Activated T-cell treated with anti-CD3 and anti-CD28 coated beads, Interleukin-2, amount 50 U/mL, for 24 hours (primary cell): ENCODE results near the gene MAP7.
A peak's percentile ranks its signal among the peaks of the same experiment; 100 is the strongest.
"Not testable (repeated sequence)": the region's sequence is repeated elsewhere in the genome, so short reads cannot be mapped to it uniquely, and the experiment has no call there.

Experiments used
- DNase-seq: peaks from one replicate; pipeline ENCODE4 v3.0.0-alpha.2; 2020
- H3K27ac Mint-ChIP-seq: 2 replicates; pipeline ENCODE4 v1.8.0; 2020; ENCODE audit warnings: mild to moderate bottlenecking, mixed read lengths
- H3K27me3 Mint-ChIP-seq: 2 replicates; pipeline ENCODE4 v1.8.0; 2020; ENCODE audit warnings: mixed read lengths
- H3K36me3 Mint-ChIP-seq: 2 replicates; pipeline ENCODE4 v1.8.0; 2020; ENCODE audit warnings: low read depth, mixed read lengths
- H3K4me1 Mint-ChIP-seq: 2 replicates; pipeline ENCODE4 v1.8.0; 2020; ENCODE audit warnings: low read depth, mixed read lengths
- H3K4me3 Mint-ChIP-seq: 2 replicates; pipeline ENCODE4 v1.8.0; 2020; ENCODE audit warnings: mild to moderate bottlenecking, moderate library complexity, mixed read lengths
- H3K9me3 Mint-ChIP-seq: 2 replicates; pipeline ENCODE4 v1.8.0; 2020; ENCODE audit warnings: mixed read lengths

Gene MAP7

DNA sequence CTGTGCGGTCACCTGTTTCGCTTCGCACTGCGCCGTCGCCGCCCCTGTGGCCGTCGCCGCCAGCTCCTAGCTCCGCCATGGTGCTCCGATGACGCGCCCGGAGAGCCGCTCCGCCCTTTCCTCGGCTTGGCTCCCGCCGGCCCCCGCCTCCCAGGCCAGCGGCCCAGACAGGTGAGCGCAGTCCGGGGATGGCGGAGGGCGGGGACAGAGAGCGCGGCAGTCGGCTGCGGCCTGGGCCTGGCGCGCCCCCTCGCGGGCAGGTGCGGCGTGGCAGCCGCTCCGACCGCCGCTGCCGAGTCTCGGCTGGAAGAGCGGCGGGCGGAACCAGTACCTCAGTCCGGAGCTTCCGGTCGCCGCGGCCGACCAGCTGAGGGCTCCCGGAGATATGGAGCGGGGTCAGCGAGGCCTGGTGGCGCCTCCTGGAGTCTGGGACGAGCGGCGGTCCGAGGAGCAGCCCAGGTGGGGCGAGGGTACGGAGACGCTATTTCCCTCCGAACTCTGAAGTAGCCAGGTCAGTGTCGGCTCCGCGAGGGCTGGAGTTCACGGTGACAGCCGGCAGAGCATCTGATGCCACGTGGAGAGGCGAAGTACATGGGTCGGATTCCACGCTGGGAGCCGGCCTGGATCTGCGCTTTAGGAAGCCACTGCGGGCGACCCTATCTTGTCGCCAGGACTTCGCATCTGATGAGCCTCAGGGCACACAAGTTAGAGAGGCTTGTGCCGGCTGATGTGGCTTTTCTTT lies at the start of gene MAP7:
MAP7 (minus strand) TSS at position 93 of the 742 bp plus-strand sequence; CDS start at position 79, 14 bp downstream.
- DNase-seq: peak; percentile 76
- Mint-ChIP-seq H3K9me3 (no peaks in the 10 kb centered on the region), H3K27me3 (peaks cover 45% of the 10 kb centered on the region), H3K27ac (no peak within 1 kb of the TSS), H3K36me3 (no peaks in the 10 kb centered on the region), H3K4me1 (peaks cover 6% of the 10 kb centered on the region), H3K4me3 (peak within 1 kb of the TSS; percentile 61)

DNA sequence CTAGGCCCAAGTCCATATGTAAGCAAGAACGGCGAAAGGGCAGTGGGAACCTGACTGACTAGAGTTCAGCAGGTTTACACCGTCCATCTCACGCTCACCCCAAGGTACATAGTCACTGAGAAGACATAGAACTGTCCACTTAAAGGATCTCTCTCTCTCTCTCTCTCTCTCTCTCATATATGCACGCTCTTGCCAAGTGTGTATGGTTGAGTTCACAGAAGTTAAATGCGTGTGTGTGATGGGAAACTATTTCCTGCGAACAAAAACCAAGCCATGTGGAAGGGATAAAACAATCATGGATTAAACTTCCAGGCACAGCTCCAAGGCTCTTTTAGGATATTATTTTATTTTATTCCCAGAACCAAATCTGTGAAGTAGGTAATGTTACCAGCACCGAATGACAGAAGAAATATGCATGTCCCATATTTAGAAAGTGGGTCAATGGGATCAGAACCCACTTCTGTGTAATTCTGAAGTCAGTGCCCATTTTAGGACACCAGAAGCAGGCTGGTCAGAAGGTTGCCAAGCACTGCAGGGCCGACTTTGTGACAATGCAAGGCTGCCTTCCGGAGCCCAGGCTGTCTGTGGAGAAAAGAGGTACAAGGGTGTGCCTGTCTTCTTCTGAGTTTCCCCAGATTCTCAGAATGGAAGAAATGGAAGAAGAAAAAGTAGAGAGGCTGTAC lies 49.2 kb upstream of the MAP7 start:
- H3K4me1 Mint-ChIP-seq: peaks cover 10% of the 10 kb centered on the region
- no peaks in the 10 kb centered on the region for H3K27me3 Mint-ChIP-seq
- H3K36me3 Mint-ChIP-seq: peaks cover 48% of the 10 kb centered on the region
- H3K9me3 Mint-ChIP-seq: no peaks in the 10 kb centered on the region
- DNase-seq: no peak
- H3K4me3 Mint-ChIP-seq: no peak overlapping the region
- no peak overlapping the region for H3K27ac Mint-ChIP-seq

DNA sequence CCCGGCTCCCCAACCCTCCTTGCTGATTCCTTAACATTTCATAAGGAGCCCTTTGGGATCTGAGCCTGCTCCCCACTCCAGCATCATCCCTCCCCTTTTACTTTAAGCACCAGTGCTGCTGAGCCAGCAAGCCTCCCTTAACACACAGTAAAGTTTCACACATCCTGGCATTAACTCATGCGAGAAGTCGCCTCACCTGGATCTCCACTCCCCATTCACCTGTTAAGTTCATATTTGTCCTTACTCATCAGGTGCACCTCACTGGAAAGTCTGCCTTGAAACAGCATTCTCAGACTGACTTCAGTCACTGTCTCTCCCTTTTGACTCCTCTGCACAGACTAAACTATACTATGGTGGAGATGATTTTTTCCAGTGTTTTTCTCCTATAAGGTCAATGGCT lies 47.8 kb upstream of the MAP7 start:
- no peak overlapping the region for H3K27ac Mint-ChIP-seq
- no peak for DNase-seq
- H3K9me3 Mint-ChIP-seq: no peaks in the 10 kb centered on the region
- H3K4me1 Mint-ChIP-seq: peaks cover 24% of the 10 kb centered on the region
- H3K36me3 Mint-ChIP-seq: peaks cover 43% of the 10 kb centered on the region
- H3K27me3 Mint-ChIP-seq: no peaks in the 10 kb centered on the region
- H3K4me3 Mint-ChIP-seq: no peak overlapping the region

DNA sequence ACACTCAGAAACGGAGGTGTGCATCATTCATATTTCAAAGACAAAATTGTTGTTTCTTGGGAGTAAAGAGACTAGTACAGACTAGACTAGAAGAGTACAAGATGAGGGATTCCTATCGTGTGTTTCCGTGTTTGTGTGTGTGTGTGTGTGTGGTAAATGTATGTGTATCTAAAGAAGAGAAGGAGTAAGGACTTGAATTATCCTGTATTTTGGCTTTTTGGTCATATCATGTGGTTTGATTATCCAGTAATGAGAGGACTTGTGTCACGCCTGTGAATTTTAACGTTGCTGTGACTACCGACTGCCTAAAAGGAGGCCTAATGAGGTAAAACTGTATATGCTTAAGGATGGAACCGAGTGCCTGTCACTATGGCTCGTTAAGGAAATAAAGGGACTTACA lies 44.4 kb upstream of the MAP7 start:
- peaks cover 64% of the 10 kb centered on the region for H3K36me3 Mint-ChIP-seq
- DNase-seq: no peak
- peaks cover 5% of the 10 kb centered on the region for H3K9me3 Mint-ChIP-seq
- peaks cover 32% of the 10 kb centered on the region for H3K4me1 Mint-ChIP-seq
- H3K27ac Mint-ChIP-seq: peak overlapping the region; percentile 81
- no peaks in the 10 kb centered on the region for H3K27me3 Mint-ChIP-seq
- H3K4me3 Mint-ChIP-seq: peak overlapping the region; percentile 61

DNA sequence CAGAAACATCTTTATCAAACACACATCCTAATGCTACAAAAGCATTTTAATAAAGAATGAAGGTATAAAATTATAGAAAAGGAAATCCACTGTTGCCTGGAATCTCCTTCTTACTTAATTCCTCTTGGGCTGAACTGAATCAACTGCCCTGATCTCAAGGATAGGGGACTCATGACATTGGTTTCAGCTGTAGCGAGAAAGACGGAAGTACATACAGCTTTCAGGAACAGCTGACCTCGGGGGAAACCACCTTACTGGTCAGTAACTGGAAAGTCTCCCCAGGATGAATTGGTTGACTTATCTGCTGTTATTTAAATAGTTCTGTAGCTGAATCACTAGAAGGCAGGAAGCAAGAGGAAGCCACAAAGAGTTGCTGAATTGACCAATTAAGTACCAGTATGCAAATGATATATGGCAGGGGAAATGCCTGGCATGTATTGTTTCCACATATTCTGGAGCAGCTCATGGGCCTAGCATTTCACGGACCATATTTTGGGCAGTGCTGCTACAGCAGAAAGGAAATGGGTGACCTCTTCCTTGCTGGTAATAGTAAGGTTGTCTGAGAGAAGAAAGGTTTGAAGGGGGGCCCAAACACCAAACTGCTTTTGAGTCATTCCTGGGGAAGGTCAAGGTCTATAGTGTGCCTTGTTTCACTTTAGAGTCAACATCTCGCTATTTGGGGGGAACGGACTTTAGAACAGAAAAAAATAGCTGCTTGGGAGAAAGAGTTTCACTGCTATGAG lies 43.7 kb upstream of the MAP7 start:
- peaks cover 5% of the 10 kb centered on the region for H3K9me3 Mint-ChIP-seq

DNA sequence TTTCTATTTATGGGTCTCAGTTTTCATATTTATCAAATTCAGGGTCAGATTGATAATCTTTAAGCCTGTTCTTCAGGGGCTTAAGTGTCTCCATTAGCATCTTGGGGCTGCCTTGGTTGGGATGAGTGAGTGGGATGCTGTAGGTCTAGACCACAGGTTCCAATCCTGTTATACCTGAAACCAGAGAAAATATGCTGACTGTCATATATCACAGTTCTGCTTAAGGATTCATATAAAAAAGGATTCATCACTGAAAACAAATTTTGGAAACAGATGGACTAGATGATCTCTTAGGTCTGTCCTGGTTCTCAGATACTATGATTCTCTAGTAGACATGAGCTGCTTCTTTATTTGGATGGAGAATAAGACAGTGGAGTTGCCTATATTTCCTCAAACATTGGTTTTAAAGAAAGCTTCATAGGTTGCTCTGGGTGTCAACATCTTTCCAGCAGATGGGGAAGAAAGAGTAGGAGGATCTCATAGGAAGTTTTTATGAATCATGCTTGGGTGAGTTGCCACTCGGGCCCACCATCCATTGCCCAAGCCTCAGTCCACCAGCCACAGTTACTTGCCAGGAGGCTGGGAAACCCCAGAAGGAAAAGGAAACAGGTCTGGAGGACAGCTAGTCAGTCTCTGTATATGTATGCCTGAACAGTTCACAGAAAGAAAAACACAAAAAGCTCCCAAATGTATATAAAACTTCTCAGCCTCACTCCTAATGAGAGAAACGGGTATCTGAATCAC lies 42.9 kb upstream of the MAP7 start:
- peak overlapping the region; percentile 61 for H3K4me3 Mint-ChIP-seq
- DNase-seq: no peak
- peaks cover 69% of the 10 kb centered on the region for H3K36me3 Mint-ChIP-seq
- H3K27me3 Mint-ChIP-seq: no peaks in the 10 kb centered on the region
- H3K27ac Mint-ChIP-seq: peak overlapping the region; percentile 81
- H3K9me3 Mint-ChIP-seq: peaks cover 5% of the 10 kb centered on the region
- peaks cover 32% of the 10 kb centered on the region for H3K4me1 Mint-ChIP-seq

More for the DNA sequence above, 43.7 kb upstream of the MAP7 start:
- Mint-ChIP-seq H3K27me3 (no peaks in the 10 kb centered on the region), H3K36me3 (peaks cover 67% of the 10 kb centered on the region), H3K27ac (peak overlapping the region; percentile 81), H3K4me3 (peak overlapping the region; percentile 61), H3K4me1 (peaks cover 32% of the 10 kb centered on the region)
- peak; percentile 42 for DNase-seq

DNA sequence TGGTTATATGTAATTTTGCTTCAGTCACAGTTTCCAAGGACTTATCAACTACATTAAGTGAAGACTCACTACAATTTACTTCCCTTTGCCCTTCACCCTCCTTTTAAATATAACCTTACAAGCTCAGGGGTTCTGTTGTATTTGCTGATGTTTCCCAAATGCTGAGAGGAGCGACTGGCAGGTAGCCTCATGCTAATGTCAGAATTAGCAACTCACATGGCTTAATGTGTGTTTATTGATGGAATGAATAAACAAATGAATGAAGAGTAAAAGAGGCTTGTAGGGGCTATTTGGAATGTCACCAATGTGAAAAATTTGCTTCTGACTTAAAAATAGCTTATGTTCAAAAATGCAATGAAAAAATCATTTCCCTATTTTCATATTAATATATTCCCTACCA lies 41.4 kb upstream of the MAP7 start:
- H3K4me3 Mint-ChIP-seq: no peak overlapping the region
- H3K27me3 Mint-ChIP-seq: no peaks in the 10 kb centered on the region

DNA sequence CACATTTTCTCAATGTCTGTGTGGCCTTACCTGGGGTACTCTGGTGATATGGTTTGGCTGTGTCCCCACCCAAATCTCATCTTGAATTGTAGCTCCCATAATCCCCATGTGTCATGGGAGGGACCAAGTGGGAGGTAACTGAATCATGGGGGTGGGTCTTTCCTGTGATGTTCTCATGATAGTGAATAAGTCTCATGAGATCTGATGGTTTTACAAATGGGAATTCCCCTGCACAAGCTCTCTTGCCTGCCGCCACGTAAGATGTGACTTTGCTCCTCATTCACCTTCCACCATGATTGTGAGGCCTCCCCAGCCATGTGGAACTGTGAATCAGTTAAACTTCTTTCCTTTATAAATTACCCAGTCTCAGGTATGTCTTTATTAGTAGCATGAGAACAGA lies 40.6 kb upstream of the MAP7 start:
- Mint-ChIP-seq H3K36me3 (peaks cover 71% of the 10 kb centered on the region), H3K4me1 (peaks cover 29% of the 10 kb centered on the region)
- H3K9me3 Mint-ChIP-seq, DNase-seq, H3K4me3 Mint-ChIP-seq, H3K27ac Mint-ChIP-seq, H3K27me3 Mint-ChIP-seq: not testable (repeated sequence)

More for the DNA sequence above, 41.4 kb upstream of the MAP7 start:
- no peak for DNase-seq
- peaks cover 32% of the 10 kb centered on the region for H3K4me1 Mint-ChIP-seq
- no peak overlapping the region for H3K27ac Mint-ChIP-seq
- peaks cover 72% of the 10 kb centered on the region for H3K36me3 Mint-ChIP-seq
- peaks cover 5% of the 10 kb centered on the region for H3K9me3 Mint-ChIP-seq

DNA sequence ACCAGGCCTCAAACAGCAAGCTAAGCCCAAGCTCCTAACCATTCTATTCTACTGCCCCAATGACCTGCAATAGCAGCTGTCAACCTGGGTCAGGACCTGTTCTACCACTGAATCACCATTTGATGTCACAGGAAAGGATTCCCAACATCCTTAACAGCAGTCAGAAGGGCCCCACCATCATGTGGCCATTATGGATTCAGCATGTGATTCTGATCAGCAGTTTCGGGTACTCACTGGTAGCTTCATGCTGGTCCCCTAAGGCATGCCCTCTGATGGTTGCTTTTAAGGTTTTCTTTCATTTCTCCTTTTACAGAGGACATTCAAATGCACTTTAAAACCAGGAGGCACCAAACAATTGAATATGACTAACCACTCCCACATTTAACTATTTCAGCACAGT lies 37.3 kb upstream of the MAP7 start:
- H3K4me3 Mint-ChIP-seq: no peak overlapping the region
- H3K36me3 Mint-ChIP-seq: peaks cover 75% of the 10 kb centered on the region
- H3K27me3 Mint-ChIP-seq: no peaks in the 10 kb centered on the region
- no peak for DNase-seq
- peaks cover 4% of the 10 kb centered on the region for H3K4me1 Mint-ChIP-seq
- H3K27ac Mint-ChIP-seq: peak overlapping the region; percentile 12
- peaks cover 5% of the 10 kb centered on the region for H3K9me3 Mint-ChIP-seq

DNA sequence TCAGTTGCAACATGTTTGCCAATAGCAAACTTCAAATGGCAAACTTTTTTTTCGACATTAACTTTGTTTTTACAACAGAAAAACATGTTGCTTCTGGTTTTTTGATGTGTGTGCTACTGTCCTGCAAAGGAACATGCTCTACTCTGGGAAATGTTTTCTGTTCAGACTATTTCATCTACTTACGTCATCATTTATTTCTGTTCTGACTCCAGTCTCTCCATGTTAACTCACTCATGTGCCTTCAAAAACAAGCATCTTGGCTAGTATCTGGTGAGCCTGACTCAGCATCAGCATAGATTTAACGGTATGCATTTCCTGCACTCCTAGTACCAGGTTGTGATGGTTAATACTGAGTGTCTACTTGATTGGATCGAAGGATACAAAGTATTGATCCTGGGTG lies 36.1 kb upstream of the MAP7 start:
- no peaks in the 10 kb centered on the region for H3K27me3 Mint-ChIP-seq
- no peak overlapping the region for H3K4me3 Mint-ChIP-seq
- no peak for DNase-seq
- no peak overlapping the region for H3K27ac Mint-ChIP-seq
- H3K4me1 Mint-ChIP-seq: peaks cover 4% of the 10 kb centered on the region
- peaks cover 68% of the 10 kb centered on the region for H3K36me3 Mint-ChIP-seq
- H3K9me3 Mint-ChIP-seq: peaks cover 5% of the 10 kb centered on the region

DNA sequence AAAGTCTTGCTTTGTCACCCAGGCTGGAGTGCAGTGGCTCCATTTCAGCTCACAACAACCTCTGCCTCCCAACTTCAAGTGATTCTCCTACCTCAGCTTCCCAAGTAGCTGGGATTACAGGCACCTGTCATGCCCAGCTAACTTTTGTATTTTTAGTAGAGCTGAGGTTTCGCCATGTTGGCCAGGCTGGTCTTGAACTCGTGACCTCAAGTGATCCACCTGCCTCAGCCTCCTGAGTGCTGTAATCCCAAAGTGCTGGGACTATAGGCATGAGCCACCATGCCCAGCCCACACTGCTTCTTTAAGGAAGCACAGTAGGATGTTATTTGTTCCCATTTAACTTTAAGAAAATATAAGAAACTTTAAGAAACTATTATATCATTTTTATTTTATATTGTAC lies 35.3 kb upstream of the MAP7 start:
- H3K27ac Mint-ChIP-seq, H3K9me3 Mint-ChIP-seq, H3K4me1 Mint-ChIP-seq, H3K4me3 Mint-ChIP-seq, DNase-seq, H3K27me3 Mint-ChIP-seq: not testable (repeated sequence)
- H3K36me3 Mint-ChIP-seq: peaks cover 66% of the 10 kb centered on the region

DNA sequence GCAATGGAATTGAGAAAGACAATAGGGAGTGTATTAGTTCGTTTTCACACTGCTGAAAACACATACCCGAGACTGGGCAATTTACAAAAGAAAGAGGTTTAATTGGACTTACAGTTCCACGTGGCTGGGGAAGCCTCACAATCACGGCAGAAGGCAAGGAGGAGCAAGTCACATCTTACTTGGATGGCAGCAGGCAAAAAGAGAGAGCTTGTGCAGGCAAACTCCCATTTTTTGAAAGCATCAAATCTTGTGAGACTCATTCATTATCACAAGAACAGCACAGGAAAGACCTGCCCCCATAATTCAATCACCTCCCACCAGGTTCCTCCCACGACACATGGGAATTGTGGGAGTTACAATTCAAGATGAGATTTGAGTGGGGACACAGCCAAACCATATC lies 34.1 kb upstream of the MAP7 start:
- not testable (repeated sequence) for H3K4me1 Mint-ChIP-seq, H3K9me3 Mint-ChIP-seq, H3K27me3 Mint-ChIP-seq, DNase-seq, H3K4me3 Mint-ChIP-seq
- Mint-ChIP-seq H3K27ac (peak overlapping the region; percentile 30), H3K36me3 (peaks cover 66% of the 10 kb centered on the region)

DNA sequence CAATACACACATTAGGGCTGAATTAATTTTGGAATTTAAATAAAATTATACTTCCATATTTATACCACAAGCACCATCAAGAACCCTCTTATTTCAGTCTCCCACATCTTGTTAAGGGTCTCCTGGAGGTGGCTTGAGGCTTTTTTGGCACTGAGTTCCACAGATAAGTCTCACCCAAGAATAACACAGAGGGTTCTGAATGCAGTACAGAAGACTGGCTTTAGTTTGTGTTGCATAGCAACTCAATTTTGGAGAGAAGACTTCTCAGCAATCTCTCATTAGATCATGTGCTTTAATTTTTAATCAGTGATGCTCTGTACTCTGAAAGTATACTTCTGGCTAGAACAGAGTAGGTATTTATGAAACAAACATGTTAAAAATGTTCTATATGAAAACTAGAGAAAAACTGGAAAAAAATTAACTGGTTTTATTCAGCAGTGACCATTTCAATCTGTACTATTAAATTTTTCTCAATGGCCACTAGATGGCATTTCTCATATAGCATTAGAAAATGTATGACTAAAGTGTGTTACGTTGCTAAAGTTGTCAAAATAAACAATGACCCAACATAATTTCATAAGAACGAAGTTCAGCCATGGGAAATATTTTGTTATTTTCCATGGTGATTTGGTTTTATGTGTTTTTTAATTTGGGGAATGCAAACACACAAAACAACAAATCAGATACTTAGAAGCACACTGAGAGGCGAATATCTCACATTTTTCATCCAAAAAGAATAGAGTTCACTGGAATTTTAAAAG lies 32.7 kb upstream of the MAP7 start:
- H3K27me3 Mint-ChIP-seq: no peaks in the 10 kb centered on the region
- no peak for DNase-seq
- H3K4me3 Mint-ChIP-seq: no peak overlapping the region
- no peak overlapping the region for H3K27ac Mint-ChIP-seq
- H3K36me3 Mint-ChIP-seq: peaks cover 64% of the 10 kb centered on the region
- no peaks in the 10 kb centered on the region for H3K9me3 Mint-ChIP-seq
- H3K4me1 Mint-ChIP-seq: no peaks in the 10 kb centered on the region

DNA sequence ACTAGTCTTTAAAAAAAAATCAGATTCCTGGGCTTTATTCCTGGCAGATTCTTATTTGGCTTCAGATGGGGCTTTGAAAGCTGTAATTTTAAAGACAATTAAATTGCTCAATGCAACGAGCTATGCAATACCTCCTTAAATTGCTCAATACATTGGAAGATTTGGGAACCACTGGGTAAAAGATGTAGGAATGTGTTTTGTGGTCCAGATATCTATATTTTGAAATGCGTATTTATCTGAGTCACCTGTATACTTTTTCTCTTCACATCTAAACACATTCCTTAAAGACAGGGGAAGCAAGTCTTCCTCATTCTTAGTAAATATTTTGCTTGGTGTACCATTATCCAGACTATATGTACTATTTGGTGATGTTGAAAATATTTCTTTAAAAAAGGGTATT lies 29.6 kb upstream of the MAP7 start:
- Mint-ChIP-seq H3K4me3 (no peak overlapping the region), H3K36me3 (peaks cover 78% of the 10 kb centered on the region), H3K9me3 (no peaks in the 10 kb centered on the region), H3K4me1 (no peaks in the 10 kb centered on the region), H3K27ac (no peak overlapping the region), H3K27me3 (no peaks in the 10 kb centered on the region)
- DNase-seq: no peak
